HepG2 (cell line): ENCODE measurements around the gene PKMYT1. TPM values are rescaled to one million over a fixed set of nuclear protein-coding genes. Genes with fewer than 3 reads are reported as not detected.
"Not testable (repeated sequence)": the region's sequence is repeated elsewhere in the genome, so short reads cannot be mapped to it uniquely, and the experiment has no call there.

Experiments used
- ATAC-seq: fragments of 200-7000 bp; cut with Tn5 transposase; 3 replicates; pipeline ENCODE4 v1.9.1; 2020; ENCODE audit warnings: mild to moderate bottlenecking, moderate library complexity
- BruUV-seq: library from RNA; stranded (reverse); fragments of 400-500 nt; replicated peaks from 2 replicates; lab custom pipeline; 2021; lab: Mats Ljungman, UMichigan
- CTCF ChIA-PET: fragments of 300-600 bp; formaldehyde crosslinking; extraction: SDS; loops from one replicate; lab custom pipeline; 2021; ENCODE audit warnings: low total read pairs, inconsistent platforms, low intra/inter-chr PET ratio; lab: Yijun Ruan, JAX
- POLR2A ChIA-PET: fragments of 350-600 bp; sonication (Branson Sonifier 250); formaldehyde crosslinking; loops from one replicate; lab custom pipeline; 2020; ENCODE audit warnings: antibody characterized with exemption, inconsistent platforms; lab: Yijun Ruan, JAX
- DNase-seq: peaks from one replicate; pipeline ENCODE4 v3.0.0-alpha.2; 2015; ENCODE audit warnings: low spot score
- FAIRE-seq: peaks from 3 replicates; lab custom pipeline; 2011; peaks lifted over from hg19 to GRCh38; lab: Jason Lieb, UNC
- H2AFZ ChIP-seq: one replicate; pipeline ENCODE4 v1.6.1; 2011; ENCODE audit warnings: low read length, inconsistent platforms
- H3K27ac ChIP-seq: fragments of 300-600 bp; 3 replicates; pipeline ENCODE4 v1.8.0; 2011; ENCODE audit warnings: mixed run types, mild to moderate bottlenecking, mixed read lengths, low read length, inconsistent platforms; ENCODE audit not compliant: insufficient read depth; ENCODE audit errors: extremely low read length
- H3K27me3 ChIP-seq, 2 experiments: fragments of 200-600 bp in 1 of 2; 2 replicates in 1 of 2; 3 replicates in 1 of 2; pipeline versions ENCODE4 v1.6.0 to v1.8.0; 2011; ENCODE audit warnings: low read length in 2 of 2, mild to moderate bottlenecking in 2 of 2, moderate library complexity in 2 of 2, inconsistent platforms in 1 of 2; ENCODE audit not compliant: insufficient read depth in 2 of 2, control insufficient read depth in 1 of 2
- H3K36me3 ChIP-seq, 2 experiments: fragments of 200-600 bp in 1 of 2; replicated peaks in 1 of 2; 2 replicates in 1 of 2; 3 replicates in 1 of 2; pipeline versions ENCODE4 v1.5.1 to v1.8.0; 2011; ENCODE audit warnings: low read length in 2 of 2, inconsistent platforms in 1 of 2; ENCODE audit not compliant: insufficient read depth in 2 of 2, control insufficient read depth in 1 of 2
- H3K4me1 ChIP-seq: 2 replicates; pipeline ENCODE4 v1.5.1; 2012; ENCODE audit warnings: low read length, inconsistent platforms; ENCODE audit not compliant: insufficient read depth
- H3K4me2 ChIP-seq: 2 replicates; pipeline ENCODE4 v1.6.0; 2011; ENCODE audit warnings: low read depth, low read length, inconsistent platforms
- H3K4me3 ChIP-seq, 3 experiments: fragments of 200-600 bp in 1 of 3; sonication (generic), shearing (Covaris generic) in 1 of 3; replicated peaks in 1 of 3; 2 replicates each; pipeline ENCODE4 v1.5.1; 2011 to 2016; ENCODE audit warnings: low read length in 3 of 3, inconsistent platforms in 2 of 3, low read depth in 2 of 3, mild to moderate bottlenecking in 2 of 3, control low read depth in 1 of 3, mixed read lengths in 1 of 3; ENCODE audit not compliant: insufficient read depth in 1 of 3
- H3K79me2 ChIP-seq: one replicate; pipeline ENCODE4 v1.6.1; 2011; ENCODE audit warnings: low read length, inconsistent platforms; ENCODE audit not compliant: insufficient read depth
- H3K9ac ChIP-seq: 2 replicates; pipeline ENCODE4 v1.6.0; 2011; ENCODE audit warnings: mild to moderate bottlenecking, low read depth, low read length, inconsistent platforms; ENCODE audit not compliant: insufficient read depth
- H3K9me3 ChIP-seq: 2 replicates; pipeline ENCODE4 v1.5.1; 2012; ENCODE audit warnings: mild to moderate bottlenecking, low read length
- H4K20me1 ChIP-seq: 2 replicates; pipeline ENCODE4 v1.6.0; 2011; ENCODE audit warnings: inconsistent platforms, mild to moderate bottlenecking, low read length, moderate library complexity; ENCODE audit not compliant: insufficient read depth
- MAFF ChIP-seq: IDR thresholded peaks from 2 replicates; pipeline ENCODE4 v1.6.1; 2011; ENCODE audit warnings: low read depth, low read length, improper control_type of control experiment
- MBNL3 ChIP-seq: fragments of 250-450 bp; sonication (Bioruptor Pico); conservative IDR thresholded peaks from 2 replicates; pipeline ENCODE4 v1.8.0; 2022; ENCODE audit warnings: mild to moderate bottlenecking, inconsistent platforms
- MEIS2 ChIP-seq: sonication (generic); formaldehyde crosslinking; IDR thresholded peaks from 2 replicates; pipeline ENCODE4 v1.9.0; 2021; ENCODE audit warnings: mild to moderate bottlenecking, missing genetic modification reagents
- PHF8 ChIP-seq: sonication (generic); formaldehyde crosslinking; IDR thresholded peaks from 2 replicates; pipeline ENCODE4 v1.5.0; 2020; ENCODE audit warnings: missing genetic modification reagents
- XBP1 ChIP-seq: sonication (generic); formaldehyde crosslinking; IDR thresholded peaks from 2 replicates; pipeline ENCODE4 v1.5.0; 2020; ENCODE audit warnings: missing genetic modification reagents
- ZBTB20 ChIP-seq: sonication (generic); formaldehyde crosslinking; IDR thresholded peaks from 2 replicates; pipeline ENCODE4 v1.8.1; 2023; ENCODE audit warnings: missing genetic modification reagents, low read depth, mild to moderate bottlenecking, borderline replicate concordance
- ZBTB38 ChIP-seq: sonication (generic); formaldehyde crosslinking; IDR thresholded peaks from 2 replicates; pipeline ENCODE4 v1.5.1; 2020; ENCODE audit warnings: mild to moderate bottlenecking, missing genetic modification reagents
- ZNF556 ChIP-seq: sonication (generic); formaldehyde crosslinking; IDR thresholded peaks from 2 replicates; pipeline ENCODE4 v1.4.0; 2020; ENCODE audit warnings: mild to moderate bottlenecking, missing genetic modification reagents, borderline replicate concordance
- ZNF577 ChIP-seq: sonication (generic); formaldehyde crosslinking; IDR thresholded peaks from 2 replicates; pipeline ENCODE4 v1.4.0; 2020; ENCODE audit warnings: mild to moderate bottlenecking, low read depth, missing genetic modification reagents, borderline replicate concordance
- ZNF792 ChIP-seq: IDR thresholded peaks from 2 replicates; pipeline ENCODE4 v1.6.1; 2016
- WGBS: methylation state at CpG from one replicate; pipeline ENCODE4 v1.1.6; 2017; ENCODE audit warnings: low lambda C conversion rate; 5-methylcytosine and 5-hydroxymethylcytosine counted together
- in situ Hi-C: cut with HindIII; loops from 2 replicates; pipeline ENCODE4 v1.10.0; 2017; ENCODE audit warnings: low pct_unique_long_range_greater_than_20kb; ENCODE audit not compliant: extremely low pct_ligation_motif_present
- intact Hi-C: fragments of 100-400 bp; cut with micrococcal nuclease; formaldehyde crosslinking; loops from one replicate; pipeline ENCODE4 v1.10.0; 2022; ENCODE audit not compliant: unreplicated experiment
- polyA plus RNA-seq, 8 experiments: library from polyadenylated mRNA; depleted of rRNA in 3 of 8; stranded (reverse) in 7 of 8; unstranded in 1 of 8; fragments of >200 nt; fragmentation: Illumina TruSeq in 4 of 8; extraction: Trizol in 4 of 8; gene quantifications; 2 replicates each; pipeline versions ENCODE4 v1.2.1 to v1.2.3, GENCODE V29; 2011 to 2016; ENCODE audit warnings: low read depth in 4 of 8, missing spikeins in 1 of 8, mixed read lengths in 1 of 8; ENCODE audit not compliant: insufficient read depth in 1 of 8
- total RNA-seq, 5 experiments: library from RNA; depleted of rRNA; stranded (reverse); fragments of >200 nt; fragmentation: Illumina TruSeq; extraction: Trizol; gene quantifications; 2 replicates each; pipeline ENCODE4 v1.2.3, GENCODE V29; 2016; ENCODE audit warnings: low read depth in 1 of 5
- TF ChIP-seq, protein P1 (sequence below): sonication (generic); formaldehyde crosslinking; IDR thresholded peaks from 2 replicates; pipeline ENCODE4 v1.4.0; 2020; ENCODE audit warnings: missing genetic modification reagents
- TF ChIP-seq, protein P2 (sequence below): IDR thresholded peaks from 2 replicates; pipeline ENCODE4 v1.6.1; 2016; ENCODE audit warnings: control low read depth
- TF ChIP-seq, protein P3 (sequence below): sonication (generic); formaldehyde crosslinking; IDR thresholded peaks from 2 replicates; pipeline ENCODE4 v1.5.1; 2020; ENCODE audit warnings: mild to moderate bottlenecking, missing genetic modification reagents, borderline replicate concordance

The PKMYT1 gene
- total and polyA plus RNA-seq, 2 of the 13 experiments (the other 11 are each of a cell fraction or from before 2014, with no cell fraction given): 7.0 to 27.8 TPM

DNA sequence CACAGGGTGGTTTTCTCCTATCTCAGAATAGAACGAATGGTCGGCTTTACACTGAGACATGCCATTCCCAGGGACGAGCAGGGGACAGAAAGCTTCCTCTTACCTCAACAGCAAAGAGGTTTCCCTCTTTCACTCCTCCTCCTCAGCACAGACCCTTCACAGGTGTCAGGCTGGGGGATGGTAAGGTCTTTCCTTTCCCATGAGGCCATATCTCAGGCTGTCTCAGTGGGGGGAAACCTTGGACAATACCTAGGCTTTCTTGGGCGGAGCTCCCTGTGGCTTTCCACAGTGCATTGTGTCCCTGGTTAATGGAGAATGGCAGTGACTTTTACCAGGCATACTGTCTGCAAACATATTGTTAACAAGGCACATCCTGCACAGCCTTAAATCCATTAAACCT, 52.1 kb downstream of the PKMYT1 start:
- H3K4me1 ChIP-seq, POLR2A ChIA-PET, intact Hi-C loops, H4K20me1 ChIP-seq, H3K27me3 ChIP-seq, H3K79me2 ChIP-seq, H3K4me3 ChIP-seq, H3K9ac ChIP-seq, in situ Hi-C loops, H3K9me3 ChIP-seq, BruUV-seq, CTCF ChIA-PET, H2AFZ ChIP-seq, H3K4me2 ChIP-seq, ATAC-seq, FAIRE-seq, H3K36me3 ChIP-seq, H3K27ac ChIP-seq, DNase-seq: not testable (repeated sequence)
- 87% methylated on average over 3 of the region's 4 CpGs for WGBS

DNA sequence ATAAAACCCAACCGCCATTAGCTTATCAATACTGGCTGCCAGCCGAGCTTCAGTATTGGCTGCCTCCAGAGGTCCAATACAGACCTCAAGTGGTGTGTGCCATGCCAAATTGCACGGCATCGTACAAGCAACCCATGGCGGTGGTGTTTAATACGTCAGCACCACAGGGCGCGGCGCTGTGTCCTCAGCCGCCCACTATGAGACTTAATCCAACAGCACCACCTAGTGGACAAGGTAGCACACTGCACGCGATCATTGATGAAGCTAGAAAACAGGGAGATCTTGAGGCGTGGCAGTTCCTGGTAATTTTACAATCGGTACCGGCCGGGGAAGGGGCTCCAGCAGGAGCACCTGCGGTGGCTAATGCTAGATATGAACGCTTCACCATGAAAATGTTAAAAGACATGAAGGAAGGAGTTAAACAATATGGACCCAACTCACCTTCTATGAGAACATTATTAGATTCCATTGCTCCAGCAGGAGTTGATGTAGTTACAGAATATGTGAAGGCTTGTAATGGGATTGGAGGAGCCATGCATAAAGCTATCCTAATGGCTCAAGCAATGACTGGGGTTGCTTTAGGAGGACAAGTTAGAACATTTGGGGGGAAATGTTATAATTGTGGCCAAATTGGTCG, 53.1 kb downstream of the PKMYT1 start:
- peaks cover 4 to 5% of the 10 kb centered on the region in 2 experiments; a peak in 3 of 5 replicates for H3K36me3 ChIP-seq
- 0 out of 2 replicates have a peak, but pooled peaks cover 9% of the 10 kb centered on the region for H3K4me1 ChIP-seq
- 37% methylated on average over 6 of the region's 19 CpGs for WGBS
- no peaks in the 10 kb centered on the region for H3K9me3 ChIP-seq
- no peaks in the 10 kb centered on the region for H4K20me1 ChIP-seq
- no peaks in the 10 kb centered on the region for H3K27me3 ChIP-seq
- no peak overlapping the region for H3K9ac ChIP-seq
- no peak overlapping the region for H3K27ac ChIP-seq
- in situ Hi-C loops: no loop called here
- no peak overlapping the region for H2AFZ ChIP-seq
- peak overlapping the region; percentile 56 for H3K4me2 ChIP-seq
- POLR2A ChIA-PET: interaction anchor here (0.5 to 1.0 kb wide), 5 partner anchors 15 to 59 kb away, joined by 3 to 6 read pairs (median 4); partner anchors contain the start of gene FLYWCH1
- CTCF ChIA-PET: interaction anchor here (1.1 to 2.0 kb wide), 4 partner anchors 52 to 88 kb away, joined by 3 to 9 read pairs (median 7); no protein-coding TSS in a partner anchor
- intact Hi-C loops: no loop called here
- ATAC-seq: peak; percentile 83
- BruUV-seq: no TSS peak
- H3K79me2 ChIP-seq: no peaks in the 10 kb centered on the region
- no peak overlapping the region for H3K4me3 ChIP-seq
- peak; percentile 89 for FAIRE-seq
- DNase-seq: peak; percentile 74
- TF ChIP-seq MBNL3 (CRISPR knock-in tag) (no peak), ZBTB20 (CRISPR knock-in tag) (no peak), MAFF (no peak), PHF8 (CRISPR knock-in tag) (no peak), ZNF792 (CRISPR knock-in tag) (0 out of 2 replicates have a peak, but pooled peaks have one; percentile 37), MEIS2 (CRISPR knock-in tag) (no peak), ZNF577 (no peak), ZNF556 (CRISPR knock-in tag) (no peak), XBP1 (peak; percentile 48; the same call in 1 of the 2 replicates), ZBTB38 (no peak)
- TF ChIP-seq, protein P1, sequence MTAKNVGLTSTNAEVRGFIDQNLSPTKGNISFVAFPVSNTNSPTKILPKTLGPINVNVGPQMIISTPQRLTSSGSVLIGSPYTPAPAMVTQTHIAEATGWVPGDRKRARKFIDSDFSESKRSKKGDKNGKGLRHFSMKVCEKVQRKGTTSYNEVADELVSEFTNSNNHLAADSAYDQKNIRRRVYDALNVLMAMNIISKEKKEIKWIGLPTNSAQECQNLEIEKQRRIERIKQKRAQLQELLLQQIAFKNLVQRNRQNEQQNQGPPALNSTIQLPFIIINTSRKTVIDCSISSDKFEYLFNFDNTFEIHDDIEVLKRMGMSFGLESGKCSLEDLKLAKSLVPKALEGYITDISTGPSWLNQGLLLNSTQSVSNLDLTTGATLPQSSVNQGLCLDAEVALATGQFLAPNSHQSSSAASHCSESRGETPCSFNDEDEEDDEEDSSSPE (CRISPR knock-in tag): no peak
- TF ChIP-seq, protein P2, sequence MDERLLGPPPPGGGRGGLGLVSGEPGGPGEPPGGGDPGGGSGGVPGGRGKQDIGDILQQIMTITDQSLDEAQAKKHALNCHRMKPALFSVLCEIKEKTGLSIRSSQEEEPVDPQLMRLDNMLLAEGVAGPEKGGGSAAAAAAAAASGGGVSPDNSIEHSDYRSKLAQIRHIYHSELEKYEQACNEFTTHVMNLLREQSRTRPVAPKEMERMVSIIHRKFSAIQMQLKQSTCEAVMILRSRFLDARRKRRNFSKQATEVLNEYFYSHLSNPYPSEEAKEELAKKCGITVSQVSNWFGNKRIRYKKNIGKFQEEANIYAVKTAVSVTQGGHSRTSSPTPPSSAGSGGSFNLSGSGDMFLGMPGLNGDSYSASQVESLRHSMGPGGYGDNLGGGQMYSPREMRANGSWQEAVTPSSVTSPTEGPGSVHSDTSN (CRISPR knock-in tag): no peak
- TF ChIP-seq, protein P3, sequence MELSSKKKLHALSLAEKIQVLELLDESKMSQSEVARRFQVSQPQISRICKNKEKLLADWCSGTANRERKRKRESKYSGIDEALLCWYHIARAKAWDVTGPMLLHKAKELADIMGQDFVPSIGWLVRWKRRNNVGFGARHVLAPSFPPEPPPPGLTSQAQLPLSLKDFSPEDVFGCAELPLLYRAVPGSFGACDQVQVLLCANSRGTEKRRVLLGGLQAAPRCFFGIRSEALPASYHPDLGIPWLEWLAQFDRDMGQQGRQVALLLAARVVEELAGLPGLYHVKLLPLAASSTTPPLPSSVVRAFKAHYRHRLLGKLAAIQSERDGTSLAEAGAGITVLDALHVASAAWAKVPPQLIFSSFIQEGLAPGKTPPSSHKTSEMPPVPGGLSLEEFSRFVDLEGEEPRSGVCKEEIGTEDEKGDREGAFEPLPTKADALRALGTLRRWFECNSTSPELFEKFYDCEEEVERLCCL (CRISPR knock-in tag): no peak
